Breast epithelium (tissue), 4 donors: ENCODE measurements around the gene SIDT1. TPM values are rescaled to one million over a fixed set of nuclear protein-coding genes. Genes with fewer than 3 reads are reported as not detected.
A peak's percentile ranks its signal among the peaks of the same experiment; 100 is the strongest.

Experiments used
- DNase-seq, 2 donors: peaks; one replicate each; pipeline ENCODE4 v3.0.0-alpha.2; 2019; ENCODE audit warnings: low spot score in 2 of 2
- H3K27ac ChIP-seq, 2 donors: fragments of 200-600 bp; sonication (generic) in 1 of 2; one replicate each; pipeline ENCODE4 v1.5.1; 2016 to 2019; ENCODE audit warnings: mild to moderate bottlenecking in 1 of 2
- H3K27me3 ChIP-seq, 2 donors: fragments of 200-600 bp; sonication (generic) in 1 of 2; one replicate each; pipeline versions ENCODE4 v1.5.1 to v1.6.0; 2017 to 2019; ENCODE audit warnings: control low read depth in 1 of 2, mild to moderate bottlenecking in 1 of 2
- H3K36me3 ChIP-seq: fragments of 200-600 bp; one replicate; pipeline ENCODE4 v1.5.1; 2019
- H3K4me1 ChIP-seq, 2 donors: fragments of 200-600 bp; sonication (generic); one replicate each; pipeline ENCODE4 v1.5.1; 2016 to 2019; ENCODE audit warnings: control low read depth in 1 of 2
- H3K4me3 ChIP-seq, 3 donors: fragments of 200-600 bp; sonication (generic); 1 replicate in 2 of 3; 2 replicates in 1 of 3; pipeline ENCODE4 v1.5.1; 2016 to 2019; ENCODE audit warnings: mild to moderate bottlenecking in 3 of 3, moderate library complexity in 2 of 3
- H3K9me3 ChIP-seq, 2 donors: fragments of 200-600 bp; sonication (generic) in 1 of 2; one replicate each; pipeline ENCODE4 v1.5.1; 2016 to 2019; ENCODE audit warnings: control low read depth in 1 of 2
- CTCF ChIP-seq, 3 donors: fragments of 450-650 bp; IDR thresholded peaks; one replicate each; pipeline ENCODE4 v1.5.1; 2016 to 2017; ENCODE audit warnings: antibody characterized with exemption in 3 of 3, mild to moderate bottlenecking in 3 of 3, moderate library complexity in 3 of 3
- POLR2A ChIP-seq: fragments of 450-650 bp; IDR thresholded peaks from one replicate; pipeline ENCODE4 v1.6.1; 2016; ENCODE audit warnings: antibody characterized with exemption, mild to moderate bottlenecking, moderate library complexity
- POLR2AphosphoS5 ChIP-seq, 3 donors: sonication (generic); formaldehyde crosslinking; IDR thresholded peaks; one replicate each; pipeline ENCODE4 v1.6.1; 2017; ENCODE audit warnings: antibody characterized with exemption in 3 of 3
- intact Hi-C: fragments of 100-400 bp; cut with DNase I; formaldehyde crosslinking; loops from one replicate; pipeline ENCODE4 v1.15.1; 2023; ENCODE audit warnings: low total_unique reads
- total RNA-seq, 3 donors: library from RNA; depleted of rRNA; stranded (reverse); fragments of >200 nt; gene quantifications; one replicate each; pipeline ENCODE4 v1.1.0, GENCODE V29; 2016

The SIDT1 gene
- total RNA-seq, 3 donors from 2014 or later: 3.8 to 95.0 (median 52.8) TPM

GRCh38 chr3:113607219-113607596 lies 74.9 kb downstream of the SIDT1 start:
- no peaks in the 10 kb centered on the region for H3K4me1 ChIP-seq
- H3K36me3 ChIP-seq: no peaks in the 10 kb centered on the region
- H3K4me3 ChIP-seq: no peak overlapping the region
- no peaks in the 10 kb centered on the region for H3K9me3 ChIP-seq
- TF ChIP-seq POLR2A: no peak
- no peak for TF ChIP-seq CTCF (IDR thresholded peaks at IDR 0.05)
- TF ChIP-seq POLR2AphosphoS5 (IDR thresholded peaks at IDR 0.05): no peak
- no peak overlapping the region for H3K27ac ChIP-seq
- H3K27me3 ChIP-seq: no peaks in the 10 kb centered on the region
- intact Hi-C loops: no loop called here
- DNase-seq: no peak

GRCh38 chr3:113614402-113614801 lies 82.0 kb downstream of the SIDT1 start:
- DNase-seq: peak in 1 of 2 donors; percentile 33
- Histone ChIP-seq H3K9me3 (no peaks in the 10 kb centered on the region), H3K36me3 (no peaks in the 10 kb centered on the region), H3K4me1 (no peaks in the 10 kb centered on the region), H3K27ac (peak overlapping the region; percentile 69 to 82), H3K27me3 (no peaks in the 10 kb centered on the region), H3K4me3 (peak overlapping the region in 1 of 3 donors; percentile 5)
- TF ChIP-seq POLR2AphosphoS5 (IDR thresholded peaks at IDR 0.05) (peak in 1 of 3 donors; percentile 29), CTCF (IDR thresholded peaks at IDR 0.05) (no peak)
- intact Hi-C loops: no loop called here

GRCh38 chr3:113615976-113616375 lies 83.6 kb downstream of the SIDT1 start:
- H3K27me3 ChIP-seq: no peaks in the 10 kb centered on the region
- H3K9me3 ChIP-seq: no peaks in the 10 kb centered on the region
- no peak for DNase-seq
- intact Hi-C loops: no loop called here
- no peaks in the 10 kb centered on the region for H3K4me1 ChIP-seq
- H3K27ac ChIP-seq: no peak overlapping the region
- TF ChIP-seq POLR2AphosphoS5 (IDR thresholded peaks at IDR 0.05) (no peak), POLR2A (no peak), CTCF (IDR thresholded peaks at IDR 0.05) (no peak)
- H3K4me3 ChIP-seq: no peak overlapping the region
- H3K36me3 ChIP-seq: no peaks in the 10 kb centered on the region

GRCh38 chr3:113617726-113618125 lies 85.4 kb downstream of the SIDT1 start:
- H3K27ac ChIP-seq: no peak overlapping the region
- no peaks in the 10 kb centered on the region for H3K36me3 ChIP-seq
- H3K9me3 ChIP-seq: no peaks in the 10 kb centered on the region
- no peaks in the 10 kb centered on the region for H3K4me1 ChIP-seq
- TF ChIP-seq CTCF (IDR thresholded peaks at IDR 0.05) (no peak), POLR2A (no peak), POLR2AphosphoS5 (IDR thresholded peaks at IDR 0.05) (no peak)
- no peak overlapping the region for H3K4me3 ChIP-seq
- intact Hi-C loops: no loop called here
- no peak for DNase-seq
- no peaks in the 10 kb centered on the region for H3K27me3 ChIP-seq

GRCh38 chr3:113620091-113620490 lies 87.7 kb downstream of the SIDT1 start:
- Histone ChIP-seq H3K27me3 (no peaks in the 10 kb centered on the region), H3K4me3 (no peak overlapping the region), H3K4me1 (no peaks in the 10 kb centered on the region), H3K9me3 (no peaks in the 10 kb centered on the region), H3K36me3 (no peaks in the 10 kb centered on the region), H3K27ac (no peak overlapping the region)
- no peak for DNase-seq
- intact Hi-C loops: no loop called here
- TF ChIP-seq CTCF (IDR thresholded peaks at IDR 0.05) (no peak), POLR2AphosphoS5 (IDR thresholded peaks at IDR 0.05) (no peak), POLR2A (no peak)
